Measurements from ENCODE around the gene ZNF710. TPM values are rescaled to one million over a fixed set of nuclear protein-coding genes. Genes with fewer than 3 reads are reported as not detected.

Gene ZNF710
- total and polyA plus RNA-seq, 9 of the 15 experiments (the other 6 are each of a cell fraction or from before 2014, with no cell fraction given): 0.56 to 14.2 (median 5.2) TPM

- ChIA-PET CTCF (ENCODE audit: low intra/inter-chr PET ratio) (no interaction called here), POLR2A (no interaction called here)
- intact Hi-C loops (cut with micrococcal nuclease): no loop called here
- Histone ChIP-seq H3K27me3 (ENCODE audit: control insufficient read depth in 2 of 2, insufficient read depth in 2 of 2, low read length in 2 of 2) (no peaks in the 10 kb centered on the region), H3K4me2 (ENCODE audit: insufficient read depth, low read length) (no peak overlapping the region), H3K4me3 (no peak overlapping the region), H3K79me2 (ENCODE audit: control insufficient read depth, insufficient read depth, low read length) (no peaks in the 10 kb centered on the region; the same call in 2 of the 3 replicates), H3K4me1 (replicated peaks in 1 of 2; ENCODE audit: control insufficient read depth in 2 of 2, insufficient read depth in 2 of 2, low read length in 2 of 2) (peaks cover 40 to 64% of the 10 kb centered on the region in 2 experiments), H3K9ac (ENCODE audit: insufficient read depth in 1 of 2, low read depth in 2 of 2, low read length in 2 of 2) (no peak overlapping the region), H3K9me3 (replicated peaks; ENCODE audit: control insufficient read depth, insufficient read depth, low read depth, low read length) (no peaks in the 10 kb centered on the region), H3K36me3 (ENCODE audit: control insufficient read depth, insufficient read depth, low read length) (no peaks in the 10 kb centered on the region), H3K9me1 (ENCODE audit: control insufficient read depth, insufficient read depth, low read length) (no peaks in the 10 kb centered on the region), H2AFZ (ENCODE audit: low read depth, low read length) (no peak overlapping the region), H3K27ac (ENCODE audit: extremely low read depth, low read depth, low read length) (no peak overlapping the region), H4K20me1 (replicated peaks; ENCODE audit: control insufficient read depth, insufficient read depth, low read length) (no peaks in the 10 kb centered on the region)
- no peak for FAIRE-seq
- in situ Hi-C loops (cut with MboI): no loop called here
- WGBS (ENCODE audit: insufficient coverage, low coverage, missing lambda C conversion rate): 78% methylated on average over 9 of the region's 9 CpGs
- no peak for DNase-seq (ENCODE audit: extremely low read depth in 1 of 4, low spot score in 3 of 4)
- ATAC-seq: no peak
- peak; percentile 71; the same call in 1 of the 2 replicates for TF ChIP-seq ZKSCAN1 (IDR thresholded peaks at IDR 0.05; ENCODE audit: low read depth, low read length)
- TF ChIP-seq, protein P1, sequence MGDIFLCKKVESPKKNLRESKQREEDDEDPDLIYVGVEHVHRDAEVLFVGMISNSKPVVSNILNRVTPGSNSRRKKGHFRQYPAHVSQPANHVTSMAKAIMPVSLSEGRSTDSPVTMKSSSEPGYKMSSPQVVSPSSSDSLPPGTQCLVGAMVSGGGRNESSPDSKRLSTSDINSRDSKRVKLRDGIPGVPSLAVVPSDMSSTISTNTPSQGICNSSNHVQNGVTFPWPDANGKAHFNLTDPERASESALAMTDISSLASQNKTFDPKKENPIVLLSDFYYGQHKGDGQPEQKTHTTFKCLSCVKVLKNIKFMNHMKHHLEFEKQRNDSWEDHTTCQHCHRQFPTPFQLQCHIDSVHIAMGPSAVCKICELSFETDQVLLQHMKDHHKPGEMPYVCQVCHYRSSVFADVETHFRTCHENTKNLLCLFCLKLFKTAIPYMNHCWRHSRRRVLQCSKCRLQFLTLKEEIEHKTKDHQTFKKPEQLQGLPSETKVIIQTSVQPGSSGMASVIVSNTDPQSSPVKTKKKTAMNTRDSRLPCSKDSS (IDR thresholded peaks at IDR 0.05; ENCODE audit: low read depth, partially characterized antibody): no peak
- peak; percentile 32 for TF ChIP-seq MEIS2 (IDR thresholded peaks at IDR 0.05; ENCODE audit: partially characterized antibody)
- BruUV-seq (replicated peaks): no TSS peak
Observed at GRCh38 chr15:90036343-90036742, 35.2 kb downstream of the ZNF710 start.

Measured in K562 (cell line).